G401 (cell line): ENCODE results near the gene CENPI. TPM values are rescaled to one million over a fixed set of nuclear protein-coding genes. Genes with fewer than 3 reads are reported as not detected.
A peak's percentile ranks its signal among the peaks of the same experiment; 100 is the strongest.
"Not testable (repeated sequence)": the region's sequence is repeated elsewhere in the genome, so short reads cannot be mapped to it uniquely, and the experiment has no call there.

Experiments used
- DNase-seq: peaks from one replicate; pipeline ENCODE4 v3.0.0-alpha.2; 2015; ENCODE audit warnings: low spot score
- in situ Hi-C: cut with HindIII; loops from 2 replicates; pipeline ENCODE4 v1.10.0; 2016; ENCODE audit warnings: low sequenced_read_pairs, mixed read lengths
- total RNA-seq: library from RNA; depleted of rRNA; stranded (reverse); fragments of >200 nt; shearing (Covaris generic); gene quantifications from 2 replicates; pipeline ENCODE4 v1.2.3, GENCODE V29; 2014; rRNA removed

The CENPI gene, protein sequence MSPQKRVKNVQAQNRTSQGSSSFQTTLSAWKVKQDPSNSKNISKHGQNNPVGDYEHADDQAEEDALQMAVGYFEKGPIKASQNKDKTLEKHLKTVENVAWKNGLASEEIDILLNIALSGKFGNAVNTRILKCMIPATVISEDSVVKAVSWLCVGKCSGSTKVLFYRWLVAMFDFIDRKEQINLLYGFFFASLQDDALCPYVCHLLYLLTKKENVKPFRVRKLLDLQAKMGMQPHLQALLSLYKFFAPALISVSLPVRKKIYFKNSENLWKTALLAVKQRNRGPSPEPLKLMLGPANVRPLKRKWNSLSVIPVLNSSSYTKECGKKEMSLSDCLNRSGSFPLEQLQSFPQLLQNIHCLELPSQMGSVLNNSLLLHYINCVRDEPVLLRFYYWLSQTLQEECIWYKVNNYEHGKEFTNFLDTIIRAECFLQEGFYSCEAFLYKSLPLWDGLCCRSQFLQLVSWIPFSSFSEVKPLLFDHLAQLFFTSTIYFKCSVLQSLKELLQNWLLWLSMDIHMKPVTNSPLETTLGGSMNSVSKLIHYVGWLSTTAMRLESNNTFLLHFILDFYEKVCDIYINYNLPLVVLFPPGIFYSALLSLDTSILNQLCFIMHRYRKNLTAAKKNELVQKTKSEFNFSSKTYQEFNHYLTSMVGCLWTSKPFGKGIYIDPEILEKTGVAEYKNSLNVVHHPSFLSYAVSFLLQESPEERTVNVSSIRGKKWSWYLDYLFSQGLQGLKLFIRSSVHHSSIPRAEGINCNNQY
- total RNA-seq = 32.7 and 35.1 TPM in 2 replicates

DNA sequence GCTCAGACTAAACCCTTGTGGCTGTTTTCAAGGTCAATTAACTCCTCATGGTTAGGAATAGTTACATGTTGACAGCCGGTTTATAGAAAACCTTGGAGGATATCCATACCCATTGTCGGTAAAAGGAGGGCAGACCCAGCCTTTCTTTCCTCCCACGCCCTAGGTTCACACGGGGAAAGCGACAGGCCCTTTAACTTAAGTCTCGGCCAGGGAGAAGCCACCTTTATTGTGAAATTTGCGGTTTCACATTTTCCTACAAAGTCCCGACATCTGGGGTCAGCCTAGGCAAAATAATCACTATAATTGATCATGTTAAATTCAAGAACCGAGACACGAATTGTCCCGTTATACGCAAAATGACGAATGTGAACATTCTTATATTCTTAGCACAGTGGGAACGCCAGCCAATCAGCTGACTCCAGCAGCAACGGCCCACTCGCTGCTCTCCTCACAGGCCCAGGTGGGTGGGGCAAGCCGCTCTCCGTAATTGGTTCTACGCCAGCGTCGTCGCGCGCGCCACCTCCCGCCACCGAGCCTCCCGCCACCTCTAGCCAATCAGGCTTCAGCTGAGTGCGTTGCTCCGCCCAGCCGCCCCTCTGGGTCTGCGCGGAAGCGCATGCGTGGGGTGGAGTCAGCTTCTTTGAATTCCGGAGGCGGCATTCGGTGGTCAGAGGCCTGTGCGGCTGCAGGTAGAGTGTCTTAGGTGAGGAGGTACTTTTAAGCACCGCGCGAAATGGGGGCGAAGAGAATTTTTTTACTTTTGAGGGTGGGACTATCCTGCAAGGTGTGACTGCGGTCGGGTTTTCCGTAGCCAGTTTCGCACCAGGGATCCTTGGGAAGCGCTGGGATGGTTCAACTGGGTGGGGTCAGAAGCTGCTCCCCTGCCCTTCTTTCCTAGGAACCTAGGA is at the start of gene CENPI:
Gene CENPI, plus strand, starts transcription at position 659 of the 908 bp plus-strand sequence. CDS start 2,867 bp downstream, outside the sequence.
- in situ Hi-C loops = no loop called here
- DNase-seq = peak; percentile 93

GRCh38 chrX:101051153-101051548 is 46.9 kb upstream of the CENPI start:
- no peak for DNase-seq
- in situ Hi-C loops = no loop called here

- in situ Hi-C loops = no loop called here
Measured at GRCh38 chrX:101051549-101052302, 46.3 kb upstream of the CENPI start, which contains the start of gene TRMT2B. Gene TRMT2B (minus strand): TSS chrX:101052111. CDS start chrX:101042289, 9,822 bp downstream.

GRCh38 chrX:101056551-101056950 is 41.5 kb upstream of the CENPI start:
- DNase-seq, in situ Hi-C loops: not testable (repeated sequence)

More at GRCh38 chrX:101051549-101052302, 46.3 kb upstream of the CENPI start, which contains the start of gene TRMT2B:
- peak; percentile 80 for DNase-seq

- in situ Hi-C loops = no loop called here
- DNase-seq = no peak
Measured at GRCh38 chrX:101057093-101057714, 40.8 kb upstream of the CENPI start.

GRCh38 chrX:101062176-101062575 is 35.8 kb upstream of the CENPI start:
- in situ Hi-C loops = no loop called here
- DNase-seq = no peak

DNA sequence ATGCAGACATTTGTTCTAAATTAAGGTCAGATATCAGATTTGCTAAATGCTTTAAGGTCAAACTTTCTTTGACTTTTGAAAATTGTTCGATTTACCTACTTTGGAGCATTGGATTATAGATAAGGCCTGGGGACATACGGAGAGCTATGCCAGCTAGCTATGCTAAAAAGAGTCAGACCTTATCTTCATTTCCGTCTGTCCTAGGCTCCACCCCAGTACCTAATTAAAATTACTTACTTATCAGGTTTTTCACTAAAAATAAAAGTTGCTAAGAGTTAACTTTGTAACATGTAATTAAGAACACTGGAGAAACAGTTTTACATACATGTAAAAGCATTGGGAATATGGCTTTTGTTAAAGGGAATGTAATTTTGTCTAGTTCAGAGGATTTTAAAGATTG is 26.4 kb upstream of the CENPI start:
- DNase-seq = no peak
- in situ Hi-C loops = no loop called here

DNA sequence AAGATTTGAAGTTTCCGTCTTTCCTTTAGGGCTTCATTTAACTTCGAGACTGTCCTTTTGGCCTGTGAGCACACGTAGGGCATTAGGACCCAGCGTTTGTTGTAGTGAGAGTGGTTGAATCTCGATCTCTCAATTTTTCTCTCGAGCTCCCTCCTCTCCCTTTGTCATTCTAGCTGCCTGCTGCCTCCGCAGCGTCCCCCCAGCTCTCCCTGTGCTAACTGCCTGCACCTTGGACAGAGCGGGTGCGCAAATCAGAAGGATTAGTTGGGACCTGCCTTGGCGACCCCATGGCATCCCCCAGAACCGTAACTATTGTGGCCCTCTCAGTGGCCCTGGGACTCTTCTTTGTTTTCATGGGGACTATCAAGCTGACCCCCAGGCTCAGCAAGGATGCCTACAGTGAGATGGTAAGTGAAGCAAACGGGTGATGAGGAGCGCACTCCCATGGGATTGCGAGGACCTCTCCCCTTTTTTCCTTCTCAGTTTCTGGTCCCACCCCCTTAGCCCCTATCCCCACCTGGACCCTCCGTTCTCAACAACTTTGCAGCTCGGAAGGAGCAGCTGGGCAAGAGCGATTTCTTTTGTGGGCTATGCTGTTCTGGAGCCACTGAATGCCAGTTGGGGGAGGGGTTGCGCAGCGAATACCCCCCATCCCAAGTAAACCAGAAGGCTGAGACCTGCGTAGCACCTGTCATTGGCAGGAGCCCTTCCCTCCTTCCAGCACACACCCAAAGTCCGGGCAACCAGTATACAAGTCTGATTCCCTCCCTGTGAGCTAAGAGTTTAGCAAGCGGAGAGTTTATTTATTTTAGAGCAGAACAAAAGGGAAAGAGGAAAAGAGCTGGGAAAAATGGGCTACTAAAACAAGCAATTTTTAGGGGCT is 19.0 kb upstream of the CENPI start, which contains the start of gene TMEM35A:
Gene TMEM35A, plus strand, starts transcription at position 164 of the 883 bp plus-strand sequence. Its CDS starts 124 bp downstream, at position 288.
- in situ Hi-C loops = no loop called here
- peak; percentile 87 for DNase-seq

- DNase-seq = peak; percentile 72
- in situ Hi-C loops = no loop called here
Measured at GRCh38 chrX:101079736-101080270, 18.2 kb upstream of the CENPI start.

GRCh38 chrX:101080326-101081124 is 17.5 kb upstream of the CENPI start:
- in situ Hi-C loops = no loop called here
- DNase-seq = peak; percentile 72

GRCh38 chrX:101081231-101081630 is 16.8 kb upstream of the CENPI start:
- in situ Hi-C loops = no loop called here
- peak; percentile 36 for DNase-seq

GRCh38 chrX:101091817-101092216 is 6.2 kb upstream of the CENPI start:
- in situ Hi-C loops = no loop called here
- no peak for DNase-seq

DNA sequence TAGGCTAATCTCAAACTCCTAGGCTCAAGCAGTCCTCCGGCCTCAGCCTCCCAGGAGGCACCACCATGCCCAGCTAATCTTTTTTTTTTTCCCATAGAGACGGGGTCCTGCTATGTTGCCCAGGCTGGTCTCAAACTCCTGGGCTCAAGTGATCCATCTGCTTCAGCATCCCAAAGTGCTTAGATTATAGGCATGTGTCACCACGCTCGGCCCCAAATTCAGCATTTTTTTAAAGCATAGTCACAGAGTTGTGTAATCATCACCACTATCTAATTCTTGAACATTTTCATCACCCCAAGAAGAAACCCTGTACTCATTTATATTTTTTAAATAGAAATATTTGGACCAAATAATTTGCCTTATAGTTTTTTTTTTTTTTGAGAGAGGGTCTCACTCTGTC is 10.3 kb downstream of the CENPI start:
- DNase-seq = no peak
- in situ Hi-C loops = no loop called here

DNA sequence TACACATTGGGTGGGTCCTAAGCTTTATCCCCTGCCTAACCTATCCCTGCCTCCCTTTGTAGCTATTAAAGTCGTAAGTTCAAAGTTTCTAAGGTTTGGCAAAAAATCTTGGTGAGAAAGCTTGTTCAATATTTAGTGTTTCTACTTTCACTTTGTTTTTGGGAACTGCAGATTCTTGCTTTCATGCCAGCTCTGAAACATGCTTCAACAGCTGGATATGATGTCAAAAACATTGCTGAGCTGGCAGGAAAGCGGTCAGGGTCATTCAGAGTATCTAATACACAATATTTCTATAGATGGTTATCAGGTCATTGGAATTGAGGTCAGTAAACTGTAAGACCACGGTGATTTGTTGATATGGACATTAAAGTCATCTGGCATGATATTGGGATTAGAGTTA is 19.7 kb downstream of the CENPI start:
- in situ Hi-C loops = no loop called here
- DNase-seq = no peak

DNA sequence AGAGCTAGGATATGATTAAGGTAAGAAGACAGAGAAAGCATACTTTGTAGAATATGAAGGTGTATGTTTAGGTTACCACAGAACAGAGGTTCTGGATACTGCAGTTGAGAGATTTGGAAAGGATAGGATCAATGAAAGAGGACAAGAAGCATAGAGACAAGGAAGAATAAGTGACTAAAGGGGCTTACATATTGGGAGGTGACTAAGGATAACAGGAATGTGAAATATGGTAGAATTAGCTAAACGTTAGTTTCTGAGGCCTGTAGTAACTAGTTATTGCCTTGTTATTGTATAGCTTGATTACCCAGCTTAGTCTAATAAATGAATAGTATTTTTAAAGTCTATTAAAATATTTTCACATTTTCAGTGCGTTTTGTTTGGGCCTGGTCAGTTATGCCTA is 38.2 kb downstream of the CENPI start:
- DNase-seq = no peak
- in situ Hi-C loops = no loop called here
